PC-3 (cell line): Measurements from ENCODE around the gene NCAPH2.

ENCODE experiments used
- EZH2 ChIP-seq: fragments of 300-600 bp; sonication (generic); IDR thresholded peaks from one replicate; pipeline ENCODE4 v1.6.1; 2017; ENCODE audit warnings: antibody characterized with exemption, mild to moderate bottlenecking, low read length; ENCODE audit not compliant: unreplicated experiment
- TF ChIP-seq, protein P1 (sequence below): fragments of 300-600 bp; sonication (generic); conservative IDR thresholded peaks from 2 replicates; pipeline ENCODE4 v1.5.1; 2017; ENCODE audit warnings: antibody characterized with exemption, low read depth, mild to moderate bottlenecking, low read length

DNA sequence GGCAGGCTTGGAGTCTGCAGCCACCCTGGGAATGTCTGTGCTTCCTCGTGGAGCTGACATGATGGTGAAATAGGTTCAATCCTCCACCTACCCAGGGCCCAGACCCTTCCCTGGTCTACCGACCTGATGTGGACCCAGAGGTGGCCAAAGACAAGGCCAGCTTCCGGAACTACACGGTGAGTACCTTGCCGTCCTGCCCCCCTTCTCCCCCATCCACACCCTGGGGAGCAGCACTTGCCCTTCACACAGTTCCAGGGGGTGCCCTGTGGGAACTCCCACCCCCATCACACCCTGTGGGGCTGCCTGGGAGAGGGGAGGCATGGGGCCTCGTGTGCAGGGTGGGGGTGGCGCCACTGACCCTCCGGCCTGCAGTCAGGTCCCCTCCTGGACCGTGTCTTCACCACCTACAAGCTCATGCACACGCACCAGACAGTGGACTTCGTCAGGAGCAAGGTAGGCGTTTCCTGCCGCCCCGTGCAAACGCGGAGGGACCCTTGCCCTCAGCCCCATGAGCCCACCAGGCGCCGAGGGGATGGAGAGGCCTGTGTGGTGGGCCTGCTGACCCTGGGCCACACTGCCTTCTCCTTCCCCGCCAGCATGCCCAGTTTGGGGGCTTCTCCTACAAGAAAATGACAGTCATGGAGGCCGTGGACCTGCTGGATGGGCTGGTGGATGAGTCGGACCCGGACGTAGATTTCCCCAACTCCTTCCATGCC, 20.6 kb upstream of the NCAPH2 start:
- TF ChIP-seq, protein P1, sequence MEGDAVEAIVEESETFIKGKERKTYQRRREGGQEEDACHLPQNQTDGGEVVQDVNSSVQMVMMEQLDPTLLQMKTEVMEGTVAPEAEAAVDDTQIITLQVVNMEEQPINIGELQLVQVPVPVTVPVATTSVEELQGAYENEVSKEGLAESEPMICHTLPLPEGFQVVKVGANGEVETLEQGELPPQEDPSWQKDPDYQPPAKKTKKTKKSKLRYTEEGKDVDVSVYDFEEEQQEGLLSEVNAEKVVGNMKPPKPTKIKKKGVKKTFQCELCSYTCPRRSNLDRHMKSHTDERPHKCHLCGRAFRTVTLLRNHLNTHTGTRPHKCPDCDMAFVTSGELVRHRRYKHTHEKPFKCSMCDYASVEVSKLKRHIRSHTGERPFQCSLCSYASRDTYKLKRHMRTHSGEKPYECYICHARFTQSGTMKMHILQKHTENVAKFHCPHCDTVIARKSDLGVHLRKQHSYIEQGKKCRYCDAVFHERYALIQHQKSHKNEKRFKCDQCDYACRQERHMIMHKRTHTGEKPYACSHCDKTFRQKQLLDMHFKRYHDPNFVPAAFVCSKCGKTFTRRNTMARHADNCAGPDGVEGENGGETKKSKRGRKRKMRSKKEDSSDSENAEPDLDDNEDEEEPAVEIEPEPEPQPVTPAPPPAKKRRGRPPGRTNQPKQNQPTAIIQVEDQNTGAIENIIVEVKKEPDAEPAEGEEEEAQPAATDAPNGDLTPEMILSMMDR, result no peak
- TF ChIP-seq EZH2, result no peak
